ENCODE measurements around the gene BCL11A. TPM values are rescaled to one million over a fixed set of nuclear protein-coding genes. Genes with fewer than 3 reads are reported as not detected.

Gene BCL11A
- total RNA-seq, 1 donor from 2014 or later = 29.8 TPM

DNA sequence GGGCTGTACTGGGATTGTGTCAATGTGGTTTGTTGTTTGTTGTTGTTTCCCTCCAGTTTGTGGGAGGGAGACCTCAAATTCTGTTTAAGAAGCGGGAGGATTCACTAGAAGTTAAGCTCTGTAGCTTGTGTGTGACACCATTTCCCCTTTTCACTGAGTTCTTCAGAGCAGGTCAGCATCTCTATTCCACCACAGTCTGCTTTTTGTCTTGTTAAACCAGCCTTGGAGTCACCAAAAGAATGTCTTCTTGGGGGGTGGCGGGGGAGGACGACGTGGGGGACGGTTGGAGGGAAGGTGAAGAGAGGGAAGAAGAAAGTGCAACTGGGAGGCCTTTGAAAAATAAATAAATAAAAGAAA, 2.3 kb upstream of the BCL11A start:
- Histone ChIP-seq H3K4me1 (ENCODE audit: insufficient read depth, low read length) (peaks cover 15% of the 10 kb centered on the region), H3K27ac (ENCODE audit: low read depth, low read length) (no peak overlapping the region), H3K9me3 (ENCODE audit: insufficient read depth, low read depth, low read length) (no peaks in the 10 kb centered on the region), H3K27me3 (ENCODE audit: insufficient read depth, low read length) (peaks cover 51% of the 10 kb centered on the region), H3K9ac (ENCODE audit: low read length) (peak overlapping the region; percentile 7), H3K4me2 (ENCODE audit: low read length) (peak overlapping the region; percentile 99), H2AFZ (ENCODE audit: low read depth, low read length) (peak overlapping the region; percentile 94), H3K36me3 (ENCODE audit: insufficient read depth, low read length) (no peaks in the 10 kb centered on the region), H3K4me3 (ENCODE audit: insufficient read depth, low read depth, low read length) (peak overlapping the region; percentile 83), H4K20me1 (ENCODE audit: insufficient read depth, low read length) (no peaks in the 10 kb centered on the region), H3K79me2 (ENCODE audit: insufficient read depth, low read length) (peaks cover 18% of the 10 kb centered on the region)
- peaks cover 7% of the 10 kb centered on the region for H3K27me3 Mint-ChIP-seq (ENCODE audit: low read depth, unreplicated experiment)
- peak overlapping the region; percentile 97 for H3K4me3 Mint-ChIP-seq (ENCODE audit: unreplicated experiment)
- H3K36me3 Mint-ChIP-seq (ENCODE audit: low read depth, unreplicated experiment) = no peaks in the 10 kb centered on the region
- H3K4me1 Mint-ChIP-seq (ENCODE audit: low read depth, unreplicated experiment) = peaks cover 6% of the 10 kb centered on the region
- H3K27ac Mint-ChIP-seq (ENCODE audit: unreplicated experiment) = no peak overlapping the region
- DNase-seq (ENCODE audit: low read depth) (no peak), FAIRE-seq (no peak)
- TF ChIP-seq CTCF (IDR thresholded peaks at IDR 0.05; ENCODE audit: insufficient read depth, low read depth, low read length) = no peak
- TF ChIP-seq EZH2 (IDR thresholded peaks at IDR 0.05; ENCODE audit: insufficient read depth, low read length) = no peak
- no peaks in the 10 kb centered on the region for H3K9me3 Mint-ChIP-seq (ENCODE audit: unreplicated experiment)

- peak overlapping the region; percentile 94 for H2AFZ ChIP-seq (ENCODE audit: low read depth, low read length)
- TF ChIP-seq EZH2 (IDR thresholded peaks at IDR 0.05; ENCODE audit: insufficient read depth, low read length) (peak; percentile 39), CTCF (IDR thresholded peaks at IDR 0.05; ENCODE audit: insufficient read depth, low read depth, low read length) (peak; percentile 27)
- H3K4me3 Mint-ChIP-seq (ENCODE audit: unreplicated experiment) = peak overlapping the region; percentile 97
- peaks cover 46% of the 10 kb centered on the region for H3K27me3 ChIP-seq (ENCODE audit: insufficient read depth, low read length)
- H4K20me1 ChIP-seq (ENCODE audit: insufficient read depth, low read length) = no peaks in the 10 kb centered on the region
- H3K27ac ChIP-seq (ENCODE audit: low read depth, low read length) = no peak overlapping the region
- peaks cover 7% of the 10 kb centered on the region for H3K27me3 Mint-ChIP-seq (ENCODE audit: low read depth, unreplicated experiment)
- peak overlapping the region; percentile 99 for H3K4me2 ChIP-seq (ENCODE audit: low read length)
- peak overlapping the region; percentile 71 for H3K9ac ChIP-seq (ENCODE audit: low read length)
- no peaks in the 10 kb centered on the region for H3K36me3 ChIP-seq (ENCODE audit: insufficient read depth, low read length)
- peaks cover 15% of the 10 kb centered on the region for H3K4me1 ChIP-seq (ENCODE audit: insufficient read depth, low read length)
- DNase-seq (ENCODE audit: low read depth) = peak; percentile 51
- H3K9me3 ChIP-seq (ENCODE audit: insufficient read depth, low read depth, low read length) = no peaks in the 10 kb centered on the region
- peaks cover 22% of the 10 kb centered on the region for H3K79me2 ChIP-seq (ENCODE audit: insufficient read depth, low read length)
- H3K4me1 Mint-ChIP-seq (ENCODE audit: low read depth, unreplicated experiment) = peaks cover 6% of the 10 kb centered on the region
- no peaks in the 10 kb centered on the region for H3K36me3 Mint-ChIP-seq (ENCODE audit: low read depth, unreplicated experiment)
- H3K27ac Mint-ChIP-seq (ENCODE audit: unreplicated experiment) = no peak overlapping the region
- no peaks in the 10 kb centered on the region for H3K9me3 Mint-ChIP-seq (ENCODE audit: unreplicated experiment)
- peak overlapping the region; percentile 83 for H3K4me3 ChIP-seq (ENCODE audit: insufficient read depth, low read depth, low read length)
- FAIRE-seq = no peak
Observed at GRCh38 chr2:60555066-60555782, 1.8 kb upstream of the BCL11A start.

DNA sequence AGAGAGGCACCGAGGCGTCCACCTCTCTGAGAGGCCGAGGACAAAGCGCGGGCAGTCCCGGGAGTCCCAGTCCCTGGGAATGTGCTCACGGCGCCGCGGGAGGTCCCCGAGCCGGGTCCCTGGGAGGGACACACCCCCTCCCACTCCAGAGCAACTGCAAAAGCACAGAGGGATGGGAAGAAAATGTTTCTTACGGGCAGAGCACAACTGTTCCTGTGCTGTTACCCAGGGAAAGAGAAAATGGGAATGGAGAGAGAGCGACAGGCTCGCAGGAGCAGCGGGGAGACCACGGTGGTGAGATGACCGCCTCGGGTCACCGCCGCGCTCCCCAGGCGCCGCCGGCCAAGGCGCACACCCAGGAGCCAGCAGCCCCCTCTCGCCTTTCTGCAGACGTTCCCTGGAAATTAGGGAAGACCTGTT, 1.2 kb upstream of the BCL11A start:
- peaks cover 6% of the 10 kb centered on the region for H3K4me1 Mint-ChIP-seq (ENCODE audit: low read depth, unreplicated experiment)
- no peak for FAIRE-seq
- H2AFZ ChIP-seq (ENCODE audit: low read depth, low read length) = peak overlapping the region; percentile 94

More for the DNA sequence above, 1.2 kb upstream of the BCL11A start:
- H3K79me2 ChIP-seq (ENCODE audit: insufficient read depth, low read length) = peaks cover 28% of the 10 kb centered on the region
- DNase-seq (ENCODE audit: low read depth) = no peak
- peaks cover 15% of the 10 kb centered on the region for H3K4me1 ChIP-seq (ENCODE audit: insufficient read depth, low read length)
- TF ChIP-seq EZH2 (IDR thresholded peaks at IDR 0.05; ENCODE audit: insufficient read depth, low read length) (no peak), CTCF (IDR thresholded peaks at IDR 0.05; ENCODE audit: insufficient read depth, low read depth, low read length) (no peak)
- Mint-ChIP-seq H3K4me3 (ENCODE audit: unreplicated experiment) (peak overlapping the region; percentile 97), H3K9me3 (ENCODE audit: unreplicated experiment) (no peaks in the 10 kb centered on the region), H3K27me3 (ENCODE audit: low read depth, unreplicated experiment) (peaks cover 4% of the 10 kb centered on the region), H3K27ac (ENCODE audit: unreplicated experiment) (no peak overlapping the region), H3K36me3 (ENCODE audit: low read depth, unreplicated experiment) (no peaks in the 10 kb centered on the region)
- no peak overlapping the region for H3K27ac ChIP-seq (ENCODE audit: low read depth, low read length)
- H3K27me3 ChIP-seq (ENCODE audit: insufficient read depth, low read length) = peaks cover 41% of the 10 kb centered on the region
- H4K20me1 ChIP-seq (ENCODE audit: insufficient read depth, low read length) = no peaks in the 10 kb centered on the region
- no peaks in the 10 kb centered on the region for H3K9me3 ChIP-seq (ENCODE audit: insufficient read depth, low read depth, low read length)
- no peaks in the 10 kb centered on the region for H3K36me3 ChIP-seq (ENCODE audit: insufficient read depth, low read length)
- peak overlapping the region; percentile 83 for H3K4me3 ChIP-seq (ENCODE audit: insufficient read depth, low read depth, low read length)
- H3K9ac ChIP-seq (ENCODE audit: low read length) = peak overlapping the region; percentile 71
- peak overlapping the region; percentile 99 for H3K4me2 ChIP-seq (ENCODE audit: low read length)
